K562 (cell line): ENCODE data around the gene PRPF18. TPM values are rescaled to one million over a fixed set of nuclear protein-coding genes. Genes with fewer than 3 reads are reported as not detected.

Source experiments
- ATAC-seq: fragments of 200-7000 bp; cut with Tn5 transposase; 3 replicates; pipeline ENCODE4 v1.9.1; 2020; ENCODE audit warnings: moderate library complexity
- BruUV-seq: library from RNA; stranded (reverse); fragments of 400-500 nt; replicated peaks from 2 replicates; lab custom pipeline; 2021; lab: Mats Ljungman, UMichigan
- CTCF ChIA-PET: fragments of 300-600 bp; formaldehyde crosslinking; extraction: SDS; loops from one replicate; lab custom pipeline; 2021; ENCODE audit warnings: low intra/inter-chr PET ratio; lab: Yijun Ruan, JAX
- POLR2A ChIA-PET: fragments of 300-600, 350-650 bp; sonication (Branson Sonifier 250); formaldehyde crosslinking; extraction: SDS; loops from one replicate; lab custom pipeline; 2021; ENCODE audit warnings: antibody characterized with exemption, inconsistent platforms; lab: Yijun Ruan, JAX
- DNase-seq, 4 experiments: peaks; one replicate each; pipeline versions ENCODE4 v3.0.0 to v3.0.0-alpha.2; 2011 to 2018; ENCODE audit warnings: low spot score in 3 of 4, mixed read lengths in 3 of 4; ENCODE audit errors: extremely low read depth in 1 of 4
- FAIRE-seq: peaks from 2 replicates; lab custom pipeline; 2011; peaks lifted over from hg19 to GRCh38; lab: Jason Lieb, UNC
- H2AFZ ChIP-seq: 2 replicates; pipeline ENCODE4 v1.6.0; 2011; ENCODE audit warnings: low read depth, low read length, control low read depth, inconsistent platforms
- H3K27ac ChIP-seq: fragments of 200-600 bp; 3 replicates; pipeline ENCODE4 v1.8.0; 2011; ENCODE audit warnings: low read depth, mild to moderate bottlenecking, control low read depth, inconsistent platforms, low read length, moderate library complexity, mixed read lengths; ENCODE audit errors: extremely low read depth
- H3K27me3 ChIP-seq, 2 experiments: fragments of 300-600 bp in 1 of 2; 2 replicates in 1 of 2; 3 replicates in 1 of 2; pipeline versions ENCODE4 v1.6.0 to v1.8.0; 2011; ENCODE audit warnings: inconsistent platforms in 2 of 2, low read length in 2 of 2, mild to moderate bottlenecking in 1 of 2, mixed read lengths in 1 of 2, moderate library complexity in 1 of 2; ENCODE audit not compliant: control insufficient read depth in 2 of 2, insufficient read depth in 2 of 2
- H3K36me3 ChIP-seq: fragments of 300-600 bp; 3 replicates; pipeline ENCODE4 v1.8.0; 2011; ENCODE audit warnings: mild to moderate bottlenecking, low read length, inconsistent platforms; ENCODE audit not compliant: control insufficient read depth, insufficient read depth
- H3K4me1 ChIP-seq, 2 experiments: fragments of 200-600 bp in 1 of 2; replicated peaks in 1 of 2; 2 replicates in 1 of 2; 3 replicates in 1 of 2; pipeline versions ENCODE4 v1.5.1 to v1.8.0; 2011; ENCODE audit warnings: inconsistent platforms in 2 of 2, low read length in 2 of 2, mild to moderate bottlenecking in 1 of 2, mixed read lengths in 1 of 2, moderate library complexity in 1 of 2; ENCODE audit not compliant: control insufficient read depth in 2 of 2, insufficient read depth in 2 of 2
- H3K4me2 ChIP-seq: 2 replicates; pipeline ENCODE4 v1.6.1; 2011; ENCODE audit warnings: low read length, control low read depth, inconsistent platforms, mixed read lengths; ENCODE audit not compliant: insufficient read depth
- H3K4me3 ChIP-seq: fragments of 200-600 bp; sonication (generic), shearing (Covaris generic); 2 replicates; pipeline ENCODE4 v1.5.1; 2016; ENCODE audit warnings: control low read depth, inconsistent platforms
- H3K79me2 ChIP-seq: fragments of 200-600 bp; 3 replicates; pipeline ENCODE4 v1.8.0; 2011; ENCODE audit warnings: low read length, inconsistent platforms; ENCODE audit not compliant: control insufficient read depth, insufficient read depth
- H3K9ac ChIP-seq, 2 experiments: 2 replicates each; pipeline versions ENCODE4 v1.6.0 to v1.6.1; 2011; ENCODE audit warnings: low read depth in 2 of 2, low read length in 2 of 2, control low read depth in 1 of 2, inconsistent platforms in 1 of 2, mild to moderate bottlenecking in 1 of 2, mixed read lengths in 1 of 2; ENCODE audit not compliant: insufficient read depth in 1 of 2
- H3K9me1 ChIP-seq: one replicate; pipeline ENCODE4 v1.6.0; 2011; ENCODE audit warnings: inconsistent platforms, mild to moderate bottlenecking, low read length, moderate library complexity; ENCODE audit not compliant: control insufficient read depth, insufficient read depth
- H3K9me3 ChIP-seq: replicated peaks from 2 replicates; pipeline ENCODE4 v1.5.1; 2011; ENCODE audit warnings: low read depth, low read length, inconsistent platforms; ENCODE audit not compliant: control insufficient read depth, insufficient read depth
- H4K20me1 ChIP-seq: replicated peaks from 2 replicates; pipeline ENCODE4 v1.6.1; 2011; ENCODE audit warnings: low read length, inconsistent platforms, mixed read lengths; ENCODE audit not compliant: control insufficient read depth, insufficient read depth
- COPS2 ChIP-seq: fragments of 450-650 bp; conservative IDR thresholded peaks from 2 replicates; pipeline ENCODE4 v1.6.1; 2016; ENCODE audit warnings: mild to moderate bottlenecking, moderate library complexity
- ELK1 ChIP-seq: sonication (generic); formaldehyde crosslinking; IDR thresholded peaks from 2 replicates; pipeline ENCODE4 v1.8.1; 2022; ENCODE audit warnings: missing genetic modification reagents
- FOXK2 ChIP-seq, 2 experiments: fragments of 450-650 bp; IDR thresholded peaks in 1 of 2; conservative IDR thresholded peaks in 1 of 2; 2 replicates each; pipeline ENCODE4 v1.6.1; 2016; ENCODE audit warnings: low read depth in 2 of 2, mild to moderate bottlenecking in 1 of 2
- GTF2B ChIP-seq: IDR thresholded peaks from 2 replicates; pipeline ENCODE4 v1.6.1; 2011; ENCODE audit not compliant: insufficient read length; ENCODE audit errors: extremely low read depth
- JUN ChIP-seq, 2 experiments: sonication (generic) in 1 of 2; formaldehyde crosslinking in 1 of 2; IDR thresholded peaks; 2 replicates each; pipeline versions ENCODE4 v1.6.1 to v1.8.0; 2012 to 2022; ENCODE audit warnings: borderline replicate concordance in 2 of 2, mild to moderate bottlenecking in 2 of 2, improper control_type of control experiment in 1 of 2, low read depth in 1 of 2, low read length in 1 of 2, missing genetic modification reagents in 1 of 2
- MAZ ChIP-seq, 2 experiments: fragments of 450-650 bp in 1 of 2; sonication (generic) in 1 of 2; formaldehyde crosslinking; IDR thresholded peaks in 1 of 2; conservative IDR thresholded peaks in 1 of 2; 2 replicates each; pipeline versions ENCODE4 v1.4.0 to v1.5.0; 2020; ENCODE audit warnings: mild to moderate bottlenecking in 1 of 2, missing genetic modification reagents in 1 of 2
- NR1H2 ChIP-seq: sonication (generic); formaldehyde crosslinking; IDR thresholded peaks from 2 replicates; pipeline ENCODE4 v1.4.0; 2020; ENCODE audit warnings: mild to moderate bottlenecking, missing genetic modification reagents
- POLR3A ChIP-seq: IDR thresholded peaks from 2 replicates; pipeline ENCODE4 v1.6.1; 2011; ENCODE audit warnings: borderline replicate concordance, mild to moderate bottlenecking, moderate library complexity; ENCODE audit not compliant: insufficient read length, insufficient read depth; ENCODE audit errors: extremely low read depth
- PRPF4 ChIP-seq: fragments of 200-400 bp; formaldehyde crosslinking; IDR thresholded peaks from one replicate; pipeline ENCODE4 v1.6.1; 2017; ENCODE audit warnings: low read length, low read depth, mild to moderate bottlenecking; ENCODE audit not compliant: insufficient read depth, poor library complexity, severe bottlenecking
- TCF15 ChIP-seq: fragments of 250-450 bp; sonication (Bioruptor Pico); IDR thresholded peaks from 2 replicates; pipeline ENCODE4 v1.8.0; 2022; ENCODE audit warnings: moderate library complexity, mild to moderate bottlenecking, inconsistent platforms
- ZNF146 ChIP-seq: IDR thresholded peaks from one replicate; pipeline ENCODE4 v1.6.1; 2018; ENCODE audit warnings: missing compliant biosample characterization; ENCODE audit not compliant: unreplicated experiment
- WGBS: fragments of 100-300 bp; shearing (Covaris generic); methylation state at CpG from one replicate; pipeline ENCODE4 v1.1.6; 2016; ENCODE audit warnings: low coverage, mixed read lengths; ENCODE audit not compliant: insufficient coverage; ENCODE audit errors: missing lambda C conversion rate; 5-methylcytosine and 5-hydroxymethylcytosine counted together
- in situ Hi-C: fragments of 300-500 bp; cut with MboI; formaldehyde crosslinking; loops from 4 replicates; pipeline ENCODE4 v1.15.0; 2018; ENCODE audit warnings: inconsistent platforms, mixed read lengths
- intact Hi-C: fragments of 100-400 bp; cut with micrococcal nuclease; formaldehyde crosslinking; loops from 2 replicates; pipeline ENCODE4 v1.14.2; 2022
- polyA plus RNA-seq, 8 experiments: library from polyadenylated mRNA; depleted of rRNA in 4 of 8; stranded (reverse) in 5 of 8; unstranded in 3 of 8; fragments of >200 nt; fragmentation: Nextera tagmentation in 2 of 8; fragmentation: Illumina TruSeq in 1 of 8; extraction: Ambion mirVana in 2 of 8; extraction: Trizol in 1 of 8; gene quantifications; 2 replicates each; pipeline versions ENCODE4 v1.2.1 to v1.2.3, GENCODE V29; 2011 to 2014; ENCODE audit warnings: inconsistent platforms in 1 of 8, missing spikeins in 1 of 8
- total RNA-seq, 7 experiments: library from RNA; depleted of rRNA in 6 of 7; stranded (reverse); fragments of >200 nt in 6 of 7; fragmentation: Illumina TruSeq in 2 of 7; extraction: Trizol in 2 of 7; gene quantifications; 2 replicates each; pipeline versions ENCODE4 v1.2.1 to v1.2.3, GENCODE V29; 2011 to 2021; ENCODE audit warnings: low replicate concordance in 1 of 7

The PRPF18 gene
- total and polyA plus RNA-seq, 9 of the 15 experiments (the other 6 are each of a cell fraction or from before 2014, with no cell fraction given) = 14.0 to 30.6 (median 23.1) TPM

- POLR2A ChIA-PET = interaction anchor here (0.7 to 1.7 kb wide), 4 partner anchors 11 to 531 kb away, joined by 3 to 7 read pairs (median 4); no protein-coding TSS in a partner anchor
- no peak for DNase-seq
- Histone ChIP-seq H3K4me1 (peaks cover 0 to 2% of the 10 kb centered on the region in 2 experiments; a peak in 1 of 5 replicates), H3K36me3 (0 out of 3 replicates have a peak, but pooled peaks cover 2% of the 10 kb centered on the region), H2AFZ (no peak overlapping the region), H3K79me2 (no peaks in the 10 kb centered on the region), H3K27me3 (no peaks in the 10 kb centered on the region), H3K9ac (no peak overlapping the region), H3K4me2 (no peak overlapping the region), H3K27ac (no peak overlapping the region), H3K4me3 (no peak overlapping the region), H3K9me1 (peaks cover 4% of the 10 kb centered on the region), H3K9me3 (no peaks in the 10 kb centered on the region), H4K20me1 (no peaks in the 10 kb centered on the region)
- no peak for ATAC-seq
- 55% methylated on average over 8 of the region's 8 CpGs for WGBS
- BruUV-seq = no TSS peak
- intact Hi-C loops = no loop called here
- TF ChIP-seq COPS2 (no peak), FOXK2 (conservative IDR thresholded peaks at IDR 0.05 in 1 of 2, IDR thresholded peaks at IDR 0.05 in 1 of 2; ENCODE audit: low read depth in 2 of 2) (no peak), MAZ (CRISPR knock-in tag; conservative IDR thresholded peaks at IDR 0.05 in 1 of 2, IDR thresholded peaks at IDR 0.05 in 1 of 2) (no peak), JUN (IDR thresholded peaks at IDR 0.05; ENCODE audit: borderline replicate concordance, low read depth, low read length) (no peak), JUN (CRISPR knock-in tag; IDR thresholded peaks at IDR 0.05; ENCODE audit: borderline replicate concordance) (no peak), POLR3A (no peak), TCF15 (CRISPR knock-in tag) (no peak), PRPF4 (no peak), ELK1 (CRISPR knock-in tag) (no peak), ZNF146 (CRISPR knock-in tag) (no peak), GTF2B (no peak), NR1H2 (CRISPR knock-in tag) (no peak)
- in situ Hi-C loops = loop anchor here (5.0 kb wide), 1 partner anchor 113 kb away; no protein-coding TSS in a partner anchor
- CTCF ChIA-PET = no interaction called here
- no peak for FAIRE-seq
These were observed 67.5 kb downstream of the PRPF18 start for GRCh38 chr10:13654118-13654830.
